Esophagus (tissue), 2 donors: Measurements from ENCODE around the gene TMEM151A. TPM values are rescaled to one million over a fixed set of nuclear protein-coding genes. Genes with fewer than 3 reads are reported as not detected.
"Not testable (repeated sequence)": the region's sequence is repeated elsewhere in the genome, so short reads cannot be mapped to it uniquely, and the experiment has no call there.

ENCODE experiments used
- H3K27ac ChIP-seq, 2 donors: one replicate each; pipeline ENCODE4 v1.5.1; 2013; ENCODE audit warnings: low read depth in 2 of 2, mild to moderate bottlenecking in 2 of 2, inconsistent platforms in 1 of 2, low read length in 1 of 2, moderate library complexity in 1 of 2
- H3K27me3 ChIP-seq, 2 donors: one replicate each; pipeline ENCODE4 v1.6.1; 2013; ENCODE audit warnings: low read length in 2 of 2, control low read depth in 1 of 2, mild to moderate bottlenecking in 1 of 2; ENCODE audit not compliant: insufficient read depth in 2 of 2, control insufficient read depth in 1 of 2
- H3K36me3 ChIP-seq, 2 donors: one replicate each; pipeline ENCODE4 v1.6.1; 2013; ENCODE audit warnings: low read length in 1 of 2; ENCODE audit not compliant: control insufficient read depth in 2 of 2, insufficient read depth in 2 of 2
- H3K4me1 ChIP-seq, 2 donors: one replicate each; pipeline ENCODE4 v1.6.1; 2013; ENCODE audit warnings: low read length in 1 of 2; ENCODE audit not compliant: control insufficient read depth in 2 of 2, insufficient read depth in 2 of 2
- H3K4me3 ChIP-seq, 2 donors: one replicate each; pipeline ENCODE4 v1.5.1; 2013; ENCODE audit warnings: low read length in 2 of 2, mild to moderate bottlenecking in 2 of 2, low read depth in 1 of 2, moderate library complexity in 1 of 2
- H3K9me3 ChIP-seq, 2 donors: one replicate each; pipeline ENCODE4 v1.6.1; 2013; ENCODE audit warnings: mild to moderate bottlenecking in 2 of 2, low read depth in 1 of 2, low read length in 1 of 2, moderate library complexity in 1 of 2; ENCODE audit not compliant: control insufficient read depth in 2 of 2, insufficient read depth in 1 of 2
- WGBS, 2 donors: extraction: QIAGEN DNeasy Blood & Tissue Kit; methylation state at CpG; one replicate each; pipeline ENCODE4 v1.1.7; 2013; 5-methylcytosine and 5-hydroxymethylcytosine counted together
- polyA plus RNA-seq, 2 donors: library from polyadenylated mRNA; stranded (reverse); fragments of 200-250 nt; gene quantifications; one replicate each; pipeline ENCODE4 v1.2.3, GENCODE V29; 2013
- donor health status: healthy with polysubstance abuse.
- donor health status: Bipolar disorder and iron deficiency.

The TMEM151A gene
- polyA plus RNA-seq, 2 donors = 0.01 to 0.04 TPM

- Histone ChIP-seq H3K27me3 (peaks cover 0 to 9% of the 10 kb centered on the region in 2 donors), H3K9me3 (no peaks in the 10 kb centered on the region), H3K4me1 (peaks cover 1 to 16% of the 10 kb centered on the region in 2 donors), H3K27ac (no peak overlapping the region), H3K4me3 (no peak overlapping the region), H3K36me3 (no peaks in the 10 kb centered on the region)
- 82% methylated on average over 120 to 123 of the region's 123 CpGs for WGBS, 2 donors
Measured at GRCh38 chr11:66294626-66295620, 3.2 kb downstream of the TMEM151A start.

GRCh38 chr11:66297610-66298009, 5.9 kb downstream of the TMEM151A start:
- H3K27ac ChIP-seq = no peak overlapping the region
- H3K27me3 ChIP-seq = peaks cover 0 to under 1% of the 10 kb centered on the region in 2 donors
- H3K9me3 ChIP-seq = no peaks in the 10 kb centered on the region
- no peaks in the 10 kb centered on the region for H3K36me3 ChIP-seq
- no peak overlapping the region for H3K4me3 ChIP-seq
- 56 to 57% methylated on average over 8 of the region's 8 CpGs for WGBS, 2 donors
- peaks cover 0 to 3% of the 10 kb centered on the region in 2 donors for H3K4me1 ChIP-seq

- H3K4me1 ChIP-seq = no peaks in the 10 kb centered on the region
- no peak overlapping the region for H3K4me3 ChIP-seq
- 70 to 72% methylated on average over 3 of the region's 3 CpGs for WGBS, 2 donors
- no peaks in the 10 kb centered on the region for H3K27me3 ChIP-seq
- no peaks in the 10 kb centered on the region for H3K9me3 ChIP-seq
- H3K27ac ChIP-seq = no peak overlapping the region
- H3K36me3 ChIP-seq = no peaks in the 10 kb centered on the region
Measured at GRCh38 chr11:66299186-66299585, 7.5 kb downstream of the TMEM151A start.

- H3K4me1 ChIP-seq = no peaks in the 10 kb centered on the region
- WGBS, 2 donors = 89% methylated on average over 12 of the region's 12 CpGs
- H3K27ac ChIP-seq = no peak overlapping the region
- H3K36me3 ChIP-seq = no peaks in the 10 kb centered on the region
- H3K9me3 ChIP-seq = no peaks in the 10 kb centered on the region
- H3K4me3 ChIP-seq = no peak overlapping the region
- H3K27me3 ChIP-seq = no peaks in the 10 kb centered on the region
Measured at GRCh38 chr11:66302656-66303055, 11.0 kb downstream of the TMEM151A start.

- no peak overlapping the region for H3K4me3 ChIP-seq
- H3K27ac ChIP-seq = no peak overlapping the region
- no peaks in the 10 kb centered on the region for H3K36me3 ChIP-seq
- no peaks in the 10 kb centered on the region for H3K27me3 ChIP-seq
- 60 to 70% methylated on average over 3 of the region's 3 CpGs for WGBS, 2 donors
- peaks cover 0 to 3% of the 10 kb centered on the region in 2 donors for H3K4me1 ChIP-seq
- no peaks in the 10 kb centered on the region for H3K9me3 ChIP-seq
Measured at GRCh38 chr11:66309475-66309874, 17.8 kb downstream of the TMEM151A start.

- Histone ChIP-seq H3K27ac (no peak overlapping the region), H3K4me1 (peaks cover 0 to 5% of the 10 kb centered on the region in 2 donors), H3K27me3 (no peaks in the 10 kb centered on the region), H3K36me3 (no peaks in the 10 kb centered on the region), H3K9me3 (no peaks in the 10 kb centered on the region), H3K4me3 (no peak overlapping the region)
- WGBS, 2 donors = 65 to 77% methylated on average over 8 of the region's 8 CpGs
Measured at GRCh38 chr11:66310324-66310723, 18.6 kb downstream of the TMEM151A start.

- WGBS, 2 donors = 83 to 84% methylated on average over 18 of the region's 18 CpGs
- H3K4me1 ChIP-seq, H3K36me3 ChIP-seq, H3K4me3 ChIP-seq, H3K9me3 ChIP-seq, H3K27me3 ChIP-seq, H3K27ac ChIP-seq: not testable (repeated sequence)
Measured at GRCh38 chr11:66310803-66311440, 19.2 kb downstream of the TMEM151A start.

GRCh38 chr11:66311470-66311964, 19.8 kb downstream of the TMEM151A start:
- 27 to 30% methylated on average over 26 of the region's 26 CpGs for WGBS, 2 donors
- Histone ChIP-seq H3K36me3 (no peaks in the 10 kb centered on the region), H3K4me3 (peak overlapping the region; percentile 42 to 48), H3K27me3 (no peaks in the 10 kb centered on the region), H3K27ac (peak overlapping the region in 1 of 2 donors; percentile 96), H3K4me1 (peaks cover 5 to 15% of the 10 kb centered on the region in 2 donors), H3K9me3 (no peaks in the 10 kb centered on the region)

- WGBS, 2 donors = 0 to 1% methylated on average over 44 of the region's 44 CpGs
- Histone ChIP-seq H3K4me1 (peaks cover 5 to 16% of the 10 kb centered on the region in 2 donors), H3K36me3 (no peaks in the 10 kb centered on the region), H3K9me3 (no peaks in the 10 kb centered on the region), H3K27me3 (no peaks in the 10 kb centered on the region), H3K27ac (peak overlapping the region; percentile 84 to 96), H3K4me3 (peak overlapping the region; percentile 42 to 48)
Measured at GRCh38 chr11:66311965-66312548, 20.4 kb downstream of the TMEM151A start.
